Neural cell (in vitro differentiated cells): ENCODE data around the gene TNFRSF17. TPM values are rescaled to one million over a fixed set of nuclear protein-coding genes. Genes with fewer than 3 reads are reported as not detected.

Source experiments
- H2AFZ ChIP-seq: fragments of 200-600, 300-800 bp; sonication (generic), shearing (Covaris generic); 2 replicates; pipeline ENCODE4 v1.6.0; 2014; ENCODE audit warnings: low read depth, mild to moderate bottlenecking, antibody characterized with exemption, low read length, moderate library complexity
- H3F3A ChIP-seq: fragments of 200-600 bp; shearing (Covaris generic); 2 replicates; pipeline ENCODE4 v1.6.1; 2016; ENCODE audit warnings: mild to moderate bottlenecking, moderate library complexity, mixed read lengths, antibody characterized with exemption, low read length; ENCODE audit not compliant: insufficient read depth, poor library complexity, severe bottlenecking
- H3K27ac ChIP-seq: fragments of 200-600, 300-800 bp; sonication (generic), shearing (Covaris generic); 2 replicates; pipeline ENCODE4 v1.5.1; 2014; ENCODE audit warnings: mild to moderate bottlenecking, low read length, moderate library complexity
- H3K27me3 ChIP-seq: fragments of 300-800, 200-600 bp; sonication (generic), shearing (Covaris generic); 2 replicates; pipeline ENCODE4 v1.6.0; 2014; ENCODE audit warnings: mild to moderate bottlenecking, low read depth, low read length, moderate library complexity; ENCODE audit not compliant: insufficient read depth
- H3K36me3 ChIP-seq: fragments of 300-800, 200-600 bp; sonication (generic), shearing (Covaris generic); 2 replicates; pipeline ENCODE4 v1.5.1; 2014; ENCODE audit warnings: mild to moderate bottlenecking, antibody characterized with exemption, low read length, moderate library complexity; ENCODE audit not compliant: insufficient read depth
- H3K4me2 ChIP-seq: fragments of 300-800, 200-600 bp; sonication (generic), shearing (Covaris generic); 2 replicates; pipeline ENCODE4 v1.6.0; 2014; ENCODE audit warnings: mild to moderate bottlenecking, low read length
- H3K4me3 ChIP-seq: fragments of 300-800, 200-600 bp; sonication (generic), shearing (Covaris generic); 2 replicates; pipeline ENCODE4 v1.5.1; 2014; ENCODE audit warnings: mild to moderate bottlenecking, low read length, moderate library complexity
- H3K79me2 ChIP-seq: fragments of 200-600 bp; shearing (Covaris generic); replicated peaks from 2 replicates; pipeline ENCODE4 v1.6.0; 2014; ENCODE audit warnings: mild to moderate bottlenecking, low read length, moderate library complexity; ENCODE audit not compliant: insufficient read depth
- H3K9ac ChIP-seq: fragments of 300-800, 200-600 bp; sonication (generic), shearing (Covaris generic); 2 replicates; pipeline ENCODE4 v1.6.1; 2016; ENCODE audit warnings: mild to moderate bottlenecking, low read length, mixed read lengths
- H3K9me2 ChIP-seq: fragments of 200-600 bp; shearing (Covaris generic); 2 replicates; pipeline ENCODE4 v1.6.1; 2016; ENCODE audit warnings: mild to moderate bottlenecking, low read length, mixed read lengths; ENCODE audit not compliant: insufficient read depth
- H3K9me3 ChIP-seq: fragments of 200-600, 300-800 bp; sonication (generic), shearing (Covaris generic); 2 replicates; pipeline ENCODE4 v1.6.1; 2016; ENCODE audit warnings: mild to moderate bottlenecking, mixed run types, low read length, moderate library complexity, mixed read lengths
- H4K20me1 ChIP-seq: fragments of 200-600 bp; shearing (Covaris generic); 2 replicates; pipeline ENCODE4 v1.6.1; 2016; ENCODE audit warnings: mild to moderate bottlenecking, mixed run types; ENCODE audit not compliant: insufficient read depth
- CTCF ChIP-seq: fragments of 450-650 bp; IDR thresholded peaks from 2 replicates; pipeline ENCODE4 v1.5.1; 2014; ENCODE audit warnings: antibody characterized with exemption, mild to moderate bottlenecking, moderate library complexity; ENCODE audit not compliant: poor library complexity, severe bottlenecking
- EP300 ChIP-seq: fragments of 450-650 bp; conservative IDR thresholded peaks from 2 replicates; pipeline ENCODE4 v1.6.1; 2014; ENCODE audit warnings: antibody characterized with exemption, mild to moderate bottlenecking, moderate library complexity; ENCODE audit not compliant: poor library complexity, severe bottlenecking
- EZH2 ChIP-seq: fragments of 200-600, 300-800 bp; shearing (Covaris generic), sonication (generic); IDR thresholded peaks from 2 replicates; pipeline ENCODE4 v1.6.1; 2014; ENCODE audit warnings: antibody characterized with exemption, low read length, borderline replicate concordance, mild to moderate bottlenecking; ENCODE audit not compliant: insufficient read depth, poor library complexity, severe bottlenecking
- MXI1 ChIP-seq: fragments of 450-650 bp; conservative IDR thresholded peaks from 2 replicates; pipeline ENCODE4 v1.6.1; 2014; ENCODE audit warnings: antibody characterized with exemption, mild to moderate bottlenecking; ENCODE audit not compliant: poor library complexity, severe bottlenecking
- POLR2AphosphoS5 ChIP-seq: IDR thresholded peaks from 2 replicates; pipeline ENCODE4 v1.6.1; 2012
- RAD21 ChIP-seq: fragments of 450-650 bp; conservative IDR thresholded peaks from 2 replicates; pipeline ENCODE4 v1.6.1; 2014; ENCODE audit warnings: antibody characterized with exemption, mild to moderate bottlenecking, moderate library complexity
- REST ChIP-seq: IDR thresholded peaks from 2 replicates; pipeline ENCODE4 v1.6.1; 2012; ENCODE audit warnings: borderline replicate concordance
- SMC3 ChIP-seq: fragments of 450-650 bp; conservative IDR thresholded peaks from 2 replicates; pipeline ENCODE4 v1.6.1; 2014; ENCODE audit warnings: antibody characterized with exemption, mild to moderate bottlenecking, moderate library complexity; ENCODE audit not compliant: poor library complexity
- TAF1 ChIP-seq: IDR thresholded peaks from 2 replicates; pipeline ENCODE4 v1.6.1; 2012; ENCODE audit warnings: low read depth
- polyA plus RNA-seq: library from polyadenylated mRNA; depleted of rRNA; stranded (reverse); fragments of >200 nt; gene quantifications from 2 replicates; pipeline ENCODE4 v1.2.3, GENCODE V29; 2014

TNFRSF17 gene
- polyA plus RNA-seq, 1 donor from 2014 or later = not detected

- no peaks in the 10 kb centered on the region for H3K79me2 ChIP-seq
- no peaks in the 10 kb centered on the region for H3F3A ChIP-seq
- no peak overlapping the region for H3K9ac ChIP-seq
- no peaks in the 10 kb centered on the region for H3K9me2 ChIP-seq
- no peak overlapping the region for H2AFZ ChIP-seq
- H3K36me3 ChIP-seq = no peaks in the 10 kb centered on the region
- H3K9me3 ChIP-seq = no peaks in the 10 kb centered on the region
- no peak overlapping the region for H3K4me2 ChIP-seq
- H3K27ac ChIP-seq = no peak overlapping the region
- no peak for TF ChIP-seq POLR2AphosphoS5
- TF ChIP-seq EZH2 = no peak
- TF ChIP-seq MXI1 = no peak
- no peak for TF ChIP-seq CTCF
- no peak for TF ChIP-seq REST
- no peak for TF ChIP-seq RAD21
- no peak for TF ChIP-seq TAF1
- TF ChIP-seq EP300 = no peak
- TF ChIP-seq SMC3 = no peak
- H3K4me3 ChIP-seq = no peak overlapping the region
- H3K27me3 ChIP-seq = no peaks in the 10 kb centered on the region
- no peaks in the 10 kb centered on the region for H4K20me1 ChIP-seq
Observed at GRCh38 chr16:11988258-11988978, 23.4 kb downstream of the TNFRSF17 start.

GRCh38 chr16:11990702-11991390 is 25.8 kb downstream of the TNFRSF17 start:
- Histone ChIP-seq H3K27me3 (no peaks in the 10 kb centered on the region), H3F3A (no peaks in the 10 kb centered on the region), H3K79me2 (no peaks in the 10 kb centered on the region), H3K4me3 (no peak overlapping the region), H3K9ac (no peak overlapping the region), H3K36me3 (no peaks in the 10 kb centered on the region), H3K9me2 (no peaks in the 10 kb centered on the region), H3K4me2 (no peak overlapping the region), H2AFZ (no peak overlapping the region), H3K9me3 (no peaks in the 10 kb centered on the region), H4K20me1 (no peaks in the 10 kb centered on the region), H3K27ac (no peak overlapping the region)
- TF ChIP-seq REST = no peak
- no peak for TF ChIP-seq TAF1
